H1 (cell line): ENCODE results near the gene ST13. TPM values are rescaled to one million over a fixed set of nuclear protein-coding genes. Genes with fewer than 3 reads are reported as not detected.

Experiments
- CTCF ChIA-PET: fragments of 300-600 bp; sonication (Branson Sonifier 250); formaldehyde crosslinking; loops from one replicate; lab custom pipeline; 2021; ENCODE audit not compliant: partially characterized antibody; lab: Charles Lee
- POLR2A ChIA-PET: fragments of 300-600 bp; sonication (Branson Sonifier 250); formaldehyde crosslinking; loops from one replicate; lab custom pipeline; 2021; ENCODE audit warnings: inconsistent platforms; ENCODE audit not compliant: partially characterized antibody; lab: Charles Lee
- DNase-seq, 2 experiments: peaks; one replicate each; pipeline versions ENCODE4 v3.0.0 to v3.0.0-alpha.2; 2010 to 2022; ENCODE audit warnings: low spot score in 2 of 2, low read depth in 1 of 2, mixed read lengths in 1 of 2
- FAIRE-seq: peaks from 2 replicates; lab custom pipeline; 2011; peaks lifted over from hg19 to GRCh38; lab: Jason Lieb, UNC
- H2AFZ ChIP-seq: 2 replicates; pipeline ENCODE4 v1.8.1; 2012; ENCODE audit warnings: low read length, inconsistent platforms
- H2AK5ac ChIP-seq: 2 replicates; pipeline ENCODE4 v1.6.1; 2013; ENCODE audit warnings: low read depth, low read length
- H2BK120ac ChIP-seq: replicated peaks from 2 replicates; pipeline ENCODE3; 2013; ENCODE audit warnings: low read depth, low read length, inconsistent platforms
- H2BK12ac ChIP-seq: 2 replicates; pipeline ENCODE4 v1.6.1; 2013; ENCODE audit warnings: low read depth, low read length
- H2BK15ac ChIP-seq: 2 replicates; pipeline ENCODE4 v1.6.1; 2013; ENCODE audit warnings: low read length
- H2BK20ac ChIP-seq: 2 replicates; pipeline ENCODE4 v1.6.1; 2013; ENCODE audit warnings: low read length
- H2BK5ac ChIP-seq: 2 replicates; pipeline ENCODE4 v1.6.1; 2013; ENCODE audit warnings: low read depth, low read length
- H3K14ac ChIP-seq: 2 replicates; pipeline ENCODE4 v1.6.1; 2013; ENCODE audit warnings: inconsistent platforms; ENCODE audit not compliant: insufficient read length
- H3K18ac ChIP-seq: 2 replicates; pipeline ENCODE4 v1.6.1; 2013; ENCODE audit warnings: low read length; ENCODE audit errors: extremely low read depth
- H3K23ac ChIP-seq: 2 replicates; pipeline ENCODE4 v1.6.1; 2013; ENCODE audit warnings: inconsistent platforms; ENCODE audit not compliant: insufficient read length
- H3K23me2 ChIP-seq: 2 replicates; pipeline ENCODE4 v1.6.1; 2013; ENCODE audit warnings: low read depth, low read length
- H3K27ac ChIP-seq: 2 replicates; pipeline ENCODE4 v1.6.1; 2011; ENCODE audit warnings: low read depth, low read length, inconsistent platforms
- H3K27me3 ChIP-seq, 4 experiments: replicated peaks in 1 of 4; 1 replicate in 1 of 4; 2 replicates in 3 of 4; pipeline versions ENCODE4 v1.6.1 to v1.8.1; 2011 to 2013; ENCODE audit warnings: low read length in 3 of 4, mild to moderate bottlenecking in 3 of 4, inconsistent platforms in 2 of 4, mixed read lengths in 2 of 4, moderate library complexity in 1 of 4; ENCODE audit not compliant: control insufficient read depth in 3 of 4, insufficient read depth in 3 of 4; ENCODE audit errors: extremely low read depth in 1 of 4
- H3K36me3 ChIP-seq, 4 experiments: 2 replicates each; pipeline versions ENCODE4 v1.6.1 to v1.8.1; 2011 to 2013; ENCODE audit warnings: mild to moderate bottlenecking in 4 of 4, low read length in 3 of 4, moderate library complexity in 2 of 4, control low read depth in 1 of 4, inconsistent platforms in 1 of 4; ENCODE audit not compliant: insufficient read depth in 4 of 4, control insufficient read depth in 2 of 4
- H3K4ac ChIP-seq: replicated peaks from 2 replicates; pipeline ENCODE3; 2013; ENCODE audit warnings: low read length, low read depth, mixed read lengths, inconsistent platforms; ENCODE audit not compliant: insufficient read length
- H3K4me1 ChIP-seq, 4 experiments: replicated peaks in 1 of 4; 1 replicate in 1 of 4; 2 replicates in 3 of 4; pipeline versions ENCODE4 v1.6.1 to v1.8.1; 2011 to 2013; ENCODE audit warnings: low read length in 3 of 4, inconsistent platforms in 2 of 4, mixed read lengths in 1 of 4; ENCODE audit not compliant: insufficient read depth in 4 of 4, control insufficient read depth in 3 of 4
- H3K4me2 ChIP-seq, 2 experiments: 2 replicates each; pipeline versions ENCODE4 v1.6.1 to v1.8.1; 2011 to 2013; ENCODE audit warnings: low read depth in 2 of 2, low read length in 2 of 2, control low read depth in 1 of 2, inconsistent platforms in 1 of 2, mild to moderate bottlenecking in 1 of 2; ENCODE audit not compliant: insufficient read depth in 1 of 2
- H3K4me3 ChIP-seq, 4 experiments: fragments of 200-600, 300-600 bp in 1 of 4; sonication (generic), shearing (Covaris generic), sonication (Bioruptor Twin) in 1 of 4; 2 replicates each; pipeline versions ENCODE4 v1.5.1 to v1.8.1; 2011 to 2016; ENCODE audit warnings: low read length in 4 of 4, low read depth in 3 of 4, control low read depth in 2 of 4, inconsistent platforms in 2 of 4, mild to moderate bottlenecking in 2 of 4, mixed read lengths in 1 of 4, moderate library complexity in 1 of 4; ENCODE audit not compliant: insufficient read depth in 2 of 4; ENCODE audit errors: extremely low read depth in 1 of 4
- H3K56ac ChIP-seq: replicated peaks from 2 replicates; pipeline ENCODE3; 2013; ENCODE audit warnings: low read depth, mild to moderate bottlenecking, mixed read lengths, low read length, inconsistent platforms; ENCODE audit not compliant: insufficient read length
- H3K79me1 ChIP-seq: 2 replicates; pipeline ENCODE4 v1.6.1; 2013; ENCODE audit warnings: low read depth, low read length, control low read depth
- H3K79me2 ChIP-seq, 2 experiments: 2 replicates each; pipeline versions ENCODE4 v1.6.1 to v1.8.1; 2012 to 2013; ENCODE audit warnings: low read length in 2 of 2, mild to moderate bottlenecking in 2 of 2, inconsistent platforms in 1 of 2; ENCODE audit not compliant: insufficient read depth in 2 of 2, control insufficient read depth in 1 of 2
- H3K9ac ChIP-seq, 4 experiments: replicated peaks in 1 of 4; 1 replicate in 1 of 4; 2 replicates in 3 of 4; pipeline versions ENCODE4 v1.6.1 to v1.8.1; 2011 to 2013; ENCODE audit warnings: low read depth in 3 of 4, low read length in 3 of 4, control low read depth in 2 of 4, mild to moderate bottlenecking in 2 of 4, moderate library complexity in 2 of 4, inconsistent platforms in 1 of 4; ENCODE audit errors: extremely low read depth in 1 of 4
- H3K9me3 ChIP-seq, 2 experiments: 2 replicates each; pipeline versions ENCODE4 v1.6.1 to v1.8.1; 2012 to 2013; ENCODE audit warnings: mild to moderate bottlenecking in 2 of 2, moderate library complexity in 2 of 2, control low read depth in 1 of 2, inconsistent platforms in 1 of 2, low read depth in 1 of 2, low read length in 1 of 2, mixed read lengths in 1 of 2; ENCODE audit not compliant: insufficient read depth in 2 of 2
- H4K20me1 ChIP-seq, 2 experiments: replicated peaks in 1 of 2; 2 replicates each; pipeline versions ENCODE3 to v1.8.1; 2011 to 2013; ENCODE audit warnings: inconsistent platforms in 2 of 2, low read length in 2 of 2, mild to moderate bottlenecking in 1 of 2; ENCODE audit not compliant: insufficient read depth in 2 of 2, control insufficient read depth in 1 of 2
- H4K5ac ChIP-seq: 2 replicates; pipeline ENCODE4 v1.6.1; 2013; ENCODE audit warnings: low read length, low read depth, mixed read lengths, inconsistent platforms; ENCODE audit not compliant: insufficient read length
- H4K8ac ChIP-seq: 2 replicates; pipeline ENCODE4 v1.8.0; 2013; ENCODE audit warnings: mild to moderate bottlenecking, moderate library complexity, low read length, inconsistent platforms; ENCODE audit not compliant: insufficient read depth; ENCODE audit errors: extremely low read depth
- H4K91ac ChIP-seq: replicated peaks from 2 replicates; pipeline ENCODE3; 2013; ENCODE audit warnings: low read length, mixed read lengths, inconsistent platforms; ENCODE audit not compliant: insufficient read length
- BACH1 ChIP-seq: IDR thresholded peaks from 2 replicates; pipeline ENCODE4 v1.6.1; 2012; ENCODE audit warnings: low read length, improper control_type of control experiment
- CEBPB ChIP-seq: IDR thresholded peaks from 2 replicates; pipeline ENCODE4 v1.6.1; 2012; ENCODE audit warnings: low read depth, low read length
- CHD1 ChIP-seq: IDR thresholded peaks from 2 replicates; pipeline ENCODE4 v1.6.1; 2012; ENCODE audit warnings: low read depth, low read length, improper control_type of control experiment
- CREB1 ChIP-seq: IDR thresholded peaks from 2 replicates; pipeline ENCODE4 v1.6.1; 2012; ENCODE audit warnings: inconsistent platforms
- EGR1 ChIP-seq: IDR thresholded peaks from 2 replicates; pipeline ENCODE4 v1.6.1; 2011; ENCODE audit warnings: low read depth, low read length, borderline replicate concordance
- GABPA ChIP-seq: IDR thresholded peaks from 2 replicates; pipeline ENCODE4 v1.6.1; 2011; ENCODE audit warnings: mild to moderate bottlenecking, low read length, moderate library complexity, borderline replicate concordance; ENCODE audit not compliant: insufficient read depth
- GTF2F1 ChIP-seq: IDR thresholded peaks from 2 replicates; pipeline ENCODE4 v1.6.1; 2012; ENCODE audit warnings: low read depth, low read length, improper control_type of control experiment, borderline replicate concordance
- HDAC2 ChIP-seq, 2 experiments: fragments of 300-600 bp in 1 of 2; sonication (generic) in 1 of 2; IDR thresholded peaks; 2 replicates each; pipeline ENCODE4 v1.6.1; 2011 to 2012; ENCODE audit warnings: low read depth in 2 of 2, low read length in 2 of 2, mild to moderate bottlenecking in 2 of 2, moderate library complexity in 2 of 2, borderline replicate concordance in 1 of 2, inconsistent platforms in 1 of 2
- JUN ChIP-seq: IDR thresholded peaks from 2 replicates; pipeline ENCODE4 v1.6.1; 2011; ENCODE audit warnings: low read depth, mild to moderate bottlenecking, improper control_type of control experiment, low read length
- NANOG ChIP-seq: IDR thresholded peaks from 2 replicates; pipeline ENCODE4 v1.6.1; 2011; ENCODE audit warnings: low read length, low read depth, mild to moderate bottlenecking, inconsistent platforms; ENCODE audit not compliant: insufficient read depth, poor library complexity, severe bottlenecking
- PHF8 ChIP-seq: fragments of 200-600 bp; sonication (generic); conservative IDR thresholded peaks from 2 replicates; pipeline ENCODE4 v1.7.1; 2012; ENCODE audit warnings: low read depth, mild to moderate bottlenecking, inconsistent platforms, low read length, moderate library complexity
- RBBP5 ChIP-seq: IDR thresholded peaks from 2 replicates; pipeline ENCODE4 v1.7.1; 2012; ENCODE audit warnings: low read depth, mild to moderate bottlenecking, inconsistent platforms, low read length, moderate library complexity, borderline replicate concordance
- SIX5 ChIP-seq: IDR thresholded peaks from 2 replicates; pipeline ENCODE4 v1.6.1; 2011; ENCODE audit warnings: mild to moderate bottlenecking, low read depth, low read length
- SP4 ChIP-seq: IDR thresholded peaks from 2 replicates; pipeline ENCODE4 v1.6.1; 2012; ENCODE audit warnings: low read length, inconsistent platforms
- SUZ12 ChIP-seq: fragments of 200-600 bp; sonication (generic); IDR thresholded peaks from 2 replicates; pipeline ENCODE4 v1.6.1; 2012; ENCODE audit warnings: mild to moderate bottlenecking, inconsistent platforms, low read length, moderate library complexity, mixed read lengths
- WGBS, 2 experiments: shearing (Covaris generic) in 1 of 2; methylation state at CpG; one replicate each; pipeline versions ENCODE4 v1.1.6 to v1.1.7; 2013 to 2015; ENCODE audit warnings: low lambda C conversion rate in 2 of 2, mixed read lengths in 2 of 2, inconsistent platforms in 1 of 2, low coverage in 1 of 2, missing lambda C conversion rate in 1 of 2; ENCODE audit not compliant: insufficient replicate concordance in 2 of 2, insufficient coverage in 1 of 2, insufficient read length in 1 of 2; ENCODE audit errors: extremely low coverage in 1 of 2, missing lambda C conversion rate in 1 of 2; 5-methylcytosine and 5-hydroxymethylcytosine counted together
- polyA plus RNA-seq, 7 experiments: library from polyadenylated mRNA; depleted of rRNA in 3 of 7; stranded (reverse) in 5 of 7; unstranded in 2 of 7; fragments of >200 nt in 5 of 7; fragments of 200-250 nt in 2 of 7; gene quantifications; 1 replicate in 5 of 7; 2 replicates in 1 of 7; 4 replicates in 1 of 7; pipeline versions ENCODE4 v1.2.1 to v1.2.3, GENCODE V29; 2011 to 2013; ENCODE audit warnings: missing spikeins in 2 of 7, mixed read lengths in 2 of 7
- total RNA-seq: library from RNA; stranded (reverse); fragmentation: NEBNext Ultra II Directional; extraction: Animal tissue kit (Norgen Biotek cat#: 25700); gene quantifications from 2 replicates; pipeline ENCODE4 v1.2.1, GENCODE V29; 2021

The ST13 gene
- total and polyA plus RNA-seq, 2 of the 8 experiments (the other 6 are each of a cell fraction or from before 2014, with no cell fraction given), result 52.0 to 305 TPM

DNA sequence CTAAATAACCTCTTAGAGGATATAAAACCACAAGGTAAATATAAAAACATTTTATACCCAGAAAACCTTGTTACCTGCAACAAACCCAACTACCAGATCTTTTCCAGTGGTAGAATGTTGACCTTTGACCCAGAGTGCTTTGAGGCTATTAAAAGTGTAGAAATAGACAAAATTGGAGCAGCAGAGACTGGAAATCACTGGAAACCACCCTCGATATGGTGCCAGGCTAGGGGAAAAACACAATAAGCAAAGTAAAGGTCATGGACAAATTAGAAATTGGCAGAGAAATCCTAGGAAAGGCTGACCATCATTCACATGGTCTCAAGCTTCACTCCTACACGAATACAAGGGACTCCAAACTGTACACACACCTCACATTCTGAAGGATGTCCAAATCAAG lies 64.0 kb downstream of the ST13 start:
- H4K8ac ChIP-seq, result no peak overlapping the region
- no peaks in the 10 kb centered on the region for H3K79me1 ChIP-seq
- no peak overlapping the region for H3K4me2 ChIP-seq
- no peak overlapping the region for H3K56ac ChIP-seq
- H2BK12ac ChIP-seq, result no peak overlapping the region
- 83% methylated on average over 2 of the region's 2 CpGs; no CpG with 5 or more reads in 1 of the 2 experiments for WGBS, 2 experiments
- no peaks in the 10 kb centered on the region for H4K20me1 ChIP-seq
- peaks cover 0 to 19% (median 6%) of the 10 kb centered on the region in 4 experiments; a peak in 4 of 8 replicates for H3K36me3 ChIP-seq
- no peak overlapping the region for H4K5ac ChIP-seq
- FAIRE-seq (no peak), DNase-seq (no peak)
- H2AK5ac ChIP-seq, result no peak overlapping the region
- no peak overlapping the region for H2BK120ac ChIP-seq
- H3K27me3 ChIP-seq, result peaks cover 0 to 1% (median 0%) of the 10 kb centered on the region in 4 experiments; a peak in 1 of 7 replicates
- no peak overlapping the region for H4K91ac ChIP-seq
- H3K23me2 ChIP-seq, result no peaks in the 10 kb centered on the region
- H2BK5ac ChIP-seq, result no peak overlapping the region
- no peak overlapping the region for H3K4ac ChIP-seq
- no peak overlapping the region for H3K23ac ChIP-seq
- no peak overlapping the region for H2BK15ac ChIP-seq
- no peak overlapping the region for H2AFZ ChIP-seq
- H3K27ac ChIP-seq, result no peak overlapping the region
- POLR2A ChIA-PET, result no interaction called here
- CTCF ChIA-PET, result no interaction called here
- no peak overlapping the region for H2BK20ac ChIP-seq
- H3K9ac ChIP-seq, result no peak overlapping the region
- H3K9me3 ChIP-seq, result no peaks in the 10 kb centered on the region
- H3K4me3 ChIP-seq, result no peak overlapping the region
- H3K79me2 ChIP-seq, result no peaks in the 10 kb centered on the region
- no peak overlapping the region for H3K18ac ChIP-seq
- no peaks in the 10 kb centered on the region; a peak in 1 of 7 replicates for H3K4me1 ChIP-seq
- no peak overlapping the region for H3K14ac ChIP-seq
- TF ChIP-seq CREB1 (no peak), CHD1 (no peak), RBBP5 (no peak), HDAC2 (IDR thresholded peaks at IDR 0.05; ENCODE audit: borderline replicate concordance in 1 of 2, low read depth in 2 of 2, low read length in 2 of 2) (no peak), SUZ12 (no peak), SP4 (no peak), EGR1 (no peak), GABPA (no peak), BACH1 (no peak), PHF8 (no peak), SIX5 (no peak), GTF2F1 (no peak), CEBPB (no peak), NANOG (no peak), JUN (no peak)
